C4-2B (cell line): ENCODE data around the gene RASAL2.

Source experiments
- ZFX ChIP-seq: fragments of 450-650 bp; IDR thresholded peaks from 2 replicates; pipeline ENCODE4 v1.6.1; 2017
- TF ChIP-seq, protein P1 (sequence below): fragments of 450-650 bp; conservative IDR thresholded peaks from 2 replicates; pipeline ENCODE4 v1.5.1; 2017; ENCODE audit warnings: mild to moderate bottlenecking

GRCh38 chr1:178362747-178363146 is 268.8 kb downstream of the RASAL2 start:
- TF ChIP-seq, protein P1, sequence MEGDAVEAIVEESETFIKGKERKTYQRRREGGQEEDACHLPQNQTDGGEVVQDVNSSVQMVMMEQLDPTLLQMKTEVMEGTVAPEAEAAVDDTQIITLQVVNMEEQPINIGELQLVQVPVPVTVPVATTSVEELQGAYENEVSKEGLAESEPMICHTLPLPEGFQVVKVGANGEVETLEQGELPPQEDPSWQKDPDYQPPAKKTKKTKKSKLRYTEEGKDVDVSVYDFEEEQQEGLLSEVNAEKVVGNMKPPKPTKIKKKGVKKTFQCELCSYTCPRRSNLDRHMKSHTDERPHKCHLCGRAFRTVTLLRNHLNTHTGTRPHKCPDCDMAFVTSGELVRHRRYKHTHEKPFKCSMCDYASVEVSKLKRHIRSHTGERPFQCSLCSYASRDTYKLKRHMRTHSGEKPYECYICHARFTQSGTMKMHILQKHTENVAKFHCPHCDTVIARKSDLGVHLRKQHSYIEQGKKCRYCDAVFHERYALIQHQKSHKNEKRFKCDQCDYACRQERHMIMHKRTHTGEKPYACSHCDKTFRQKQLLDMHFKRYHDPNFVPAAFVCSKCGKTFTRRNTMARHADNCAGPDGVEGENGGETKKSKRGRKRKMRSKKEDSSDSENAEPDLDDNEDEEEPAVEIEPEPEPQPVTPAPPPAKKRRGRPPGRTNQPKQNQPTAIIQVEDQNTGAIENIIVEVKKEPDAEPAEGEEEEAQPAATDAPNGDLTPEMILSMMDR, result no peak
- no peak for TF ChIP-seq ZFX
